GM23338 (cell line): ENCODE measurements around the gene LRRC19. TPM values are rescaled to one million over a fixed set of nuclear protein-coding genes. Genes with fewer than 3 reads are reported as not detected.

Experiments
- ATAC-seq: fragments of 200-7000 bp; cut with Tn5 transposase; 3 replicates; pipeline ENCODE4 v1.9.1; 2020
- DNase-seq: peaks from one replicate; pipeline ENCODE4 v3.0.0-alpha.2; 2015; ENCODE audit warnings: low spot score
- H2AFZ ChIP-seq: fragments of 200-600 bp; sonication (generic); 2 replicates; pipeline ENCODE4 v1.8.0; 2016; ENCODE audit warnings: antibody characterized with exemption, mild to moderate bottlenecking, moderate library complexity
- H3F3A ChIP-seq: fragments of 200-600 bp; sonication (generic); replicated peaks from 2 replicates; pipeline ENCODE4 v1.8.0; 2017; ENCODE audit warnings: antibody characterized with exemption, mixed run types, low read depth
- H3K27ac ChIP-seq: fragments of 200-600 bp; sonication (generic); 2 replicates; pipeline ENCODE4 v1.6.1; 2016; ENCODE audit warnings: low read depth
- H3K27me3 ChIP-seq: fragments of 200-600 bp; sonication (generic); 2 replicates; pipeline ENCODE4 v1.8.0; 2016; ENCODE audit warnings: mild to moderate bottlenecking, mixed run types, moderate library complexity; ENCODE audit not compliant: insufficient read depth
- H3K36me3 ChIP-seq: fragments of 200-600 bp; sonication (generic); 2 replicates; pipeline ENCODE4 v1.8.0; 2016; ENCODE audit warnings: mild to moderate bottlenecking; ENCODE audit not compliant: insufficient read depth
- H3K4me1 ChIP-seq: fragments of 200-600 bp; sonication (generic); 2 replicates; pipeline ENCODE4 v1.8.0; 2016; ENCODE audit warnings: mild to moderate bottlenecking, moderate library complexity; ENCODE audit not compliant: insufficient read depth
- H3K4me2 ChIP-seq: fragments of 200-600 bp; sonication (generic); 2 replicates; pipeline ENCODE4 v1.7.1; 2017; ENCODE audit warnings: mixed run types
- H3K4me3 ChIP-seq: fragments of 200-600 bp; sonication (generic); 2 replicates; pipeline ENCODE4 v1.6.1; 2016; ENCODE audit warnings: mixed run types
- H3K79me2 ChIP-seq: fragments of 200-600 bp; sonication (generic); replicated peaks from 2 replicates; pipeline ENCODE4 v1.8.0; 2017; ENCODE audit warnings: mild to moderate bottlenecking; ENCODE audit not compliant: insufficient read depth
- H3K9me2 ChIP-seq: fragments of 200-600 bp; sonication (generic); 2 replicates; pipeline ENCODE4 v1.8.0; 2017; ENCODE audit not compliant: insufficient read depth
- H4K20me1 ChIP-seq: fragments of 200-600 bp; sonication (generic); replicated peaks from 2 replicates; pipeline ENCODE4 v1.8.0; 2017; ENCODE audit warnings: mild to moderate bottlenecking; ENCODE audit not compliant: insufficient read depth
- H3K27ac Mint-ChIP-seq: 2 replicates; pipeline ENCODE4 v1.8.0; 2020; ENCODE audit warnings: inconsistent platforms, mild to moderate bottlenecking, moderate library complexity, mixed read lengths
- H3K27me3 Mint-ChIP-seq: 3 replicates; pipeline ENCODE4 v1.8.0; 2022; ENCODE audit warnings: low read depth, mild to moderate bottlenecking, moderate library complexity, mixed read lengths, inconsistent platforms; ENCODE audit not compliant: insufficient read depth, poor library complexity
- H3K36me3 Mint-ChIP-seq: 3 replicates; pipeline ENCODE4 v1.8.0; 2021; ENCODE audit warnings: low read depth, mild to moderate bottlenecking, inconsistent platforms, moderate library complexity, mixed read lengths
- H3K4me1 Mint-ChIP-seq: 3 replicates; pipeline ENCODE4 v1.8.0; 2020; ENCODE audit warnings: mild to moderate bottlenecking, inconsistent platforms, mixed read lengths
- H3K4me3 Mint-ChIP-seq: 3 replicates; pipeline ENCODE4 v1.8.0; 2021; ENCODE audit warnings: moderate library complexity, mild to moderate bottlenecking, inconsistent platforms, mixed read lengths
- H3K9me3 Mint-ChIP-seq: 3 replicates; pipeline ENCODE4 v1.8.0; 2020; ENCODE audit warnings: moderate library complexity, mild to moderate bottlenecking, inconsistent platforms, mixed read lengths
- CREB1 ChIP-seq: fragments of 250-450 bp; sonication (Bioruptor Pico); IDR thresholded peaks from 2 replicates; pipeline ENCODE4 v1.5.0; 2020; ENCODE audit warnings: low read depth, mild to moderate bottlenecking, moderate library complexity
- CTCF ChIP-seq, 2 experiments: fragments of 200-600 bp in 1 of 2; sonication (generic) in 1 of 2; conservative IDR thresholded peaks; 2 replicates each; pipeline versions ENCODE4 v1.5.1 to v1.6.1; 2016 to 2017; ENCODE audit warnings: antibody characterized with exemption in 2 of 2, low read depth in 2 of 2, mild to moderate bottlenecking in 2 of 2, moderate library complexity in 1 of 2
- EZH2 ChIP-seq: fragments of 200-600 bp; sonication (generic); IDR thresholded peaks from one replicate; pipeline ENCODE4 v1.8.0; 2017; ENCODE audit warnings: antibody characterized with exemption, mild to moderate bottlenecking, low read depth; ENCODE audit not compliant: unreplicated experiment
- EZH2phosphoT487 ChIP-seq: fragments of 200-600 bp; sonication (generic); IDR thresholded peaks from one replicate; pipeline ENCODE4 v1.8.1; 2018; ENCODE audit warnings: antibody characterized with exemption; ENCODE audit not compliant: unreplicated experiment
- NANOG ChIP-seq: IDR thresholded peaks from 2 replicates; pipeline ENCODE4 v1.6.1; 2016; ENCODE audit warnings: antibody characterized with exemption, borderline replicate concordance
- POLR2AphosphoS5 ChIP-seq: IDR thresholded peaks from 2 replicates; pipeline ENCODE4 v1.6.1; 2016; ENCODE audit warnings: antibody characterized with exemption, low read depth
- STAT1 ChIP-seq: IDR thresholded peaks from one replicate; pipeline ENCODE4 v1.6.1; 2016; ENCODE audit warnings: antibody characterized with exemption; ENCODE audit not compliant: unreplicated experiment
- ZNF114 ChIP-seq: fragments of 250-450 bp; sonication (Bioruptor Pico); IDR thresholded peaks from 2 replicates; pipeline ENCODE4 v1.5.0; 2020; ENCODE audit warnings: mild to moderate bottlenecking, moderate library complexity
- polyA plus RNA-seq: library from polyadenylated mRNA; unstranded; fragments of >200 nt; fragmentation: Nextera tagmentation; extraction: Ambion mirVana; gene quantifications from 2 replicates; pipeline ENCODE4 v1.2.1, GENCODE V29; 2016
- total RNA-seq: library from RNA; depleted of rRNA; stranded (reverse); fragments of >200 nt; shearing (Covaris generic); gene quantifications from 2 replicates; pipeline ENCODE4 v1.2.3, GENCODE V29; 2014
- TF ChIP-seq, protein P1 (sequence below): IDR thresholded peaks from one replicate; pipeline ENCODE4 v1.6.1; 2018; ENCODE audit warnings: antibody characterized with exemption; ENCODE audit not compliant: unreplicated experiment
- TF ChIP-seq, protein P2 (sequence below): IDR thresholded peaks from 2 replicates; pipeline ENCODE4 v1.6.1; 2016; ENCODE audit warnings: antibody characterized with exemption

LRRC19 gene
- total and polyA plus RNA-seq, 2 experiments from 2014 or later, result 0.71 TPM; not detected in 1

DNA sequence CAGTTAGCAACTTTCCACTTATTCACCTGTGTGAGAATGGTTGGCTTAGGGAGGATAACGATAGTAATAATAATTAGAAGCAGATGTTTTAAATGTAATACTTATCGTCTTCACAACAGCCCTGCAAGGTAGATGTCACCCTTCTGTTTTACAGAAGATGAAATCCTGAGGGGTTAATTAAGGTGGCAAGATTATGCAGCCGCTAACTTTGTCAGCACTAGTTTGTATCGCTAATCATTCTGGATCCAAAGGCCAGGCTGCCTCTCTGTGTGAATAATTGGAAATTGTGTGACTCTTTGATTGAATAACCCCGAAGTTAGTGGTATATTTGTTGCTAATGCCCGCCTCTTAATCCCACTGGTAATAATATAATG, 48.6 kb downstream of the LRRC19 start (continued):
- TF ChIP-seq, protein P1, sequence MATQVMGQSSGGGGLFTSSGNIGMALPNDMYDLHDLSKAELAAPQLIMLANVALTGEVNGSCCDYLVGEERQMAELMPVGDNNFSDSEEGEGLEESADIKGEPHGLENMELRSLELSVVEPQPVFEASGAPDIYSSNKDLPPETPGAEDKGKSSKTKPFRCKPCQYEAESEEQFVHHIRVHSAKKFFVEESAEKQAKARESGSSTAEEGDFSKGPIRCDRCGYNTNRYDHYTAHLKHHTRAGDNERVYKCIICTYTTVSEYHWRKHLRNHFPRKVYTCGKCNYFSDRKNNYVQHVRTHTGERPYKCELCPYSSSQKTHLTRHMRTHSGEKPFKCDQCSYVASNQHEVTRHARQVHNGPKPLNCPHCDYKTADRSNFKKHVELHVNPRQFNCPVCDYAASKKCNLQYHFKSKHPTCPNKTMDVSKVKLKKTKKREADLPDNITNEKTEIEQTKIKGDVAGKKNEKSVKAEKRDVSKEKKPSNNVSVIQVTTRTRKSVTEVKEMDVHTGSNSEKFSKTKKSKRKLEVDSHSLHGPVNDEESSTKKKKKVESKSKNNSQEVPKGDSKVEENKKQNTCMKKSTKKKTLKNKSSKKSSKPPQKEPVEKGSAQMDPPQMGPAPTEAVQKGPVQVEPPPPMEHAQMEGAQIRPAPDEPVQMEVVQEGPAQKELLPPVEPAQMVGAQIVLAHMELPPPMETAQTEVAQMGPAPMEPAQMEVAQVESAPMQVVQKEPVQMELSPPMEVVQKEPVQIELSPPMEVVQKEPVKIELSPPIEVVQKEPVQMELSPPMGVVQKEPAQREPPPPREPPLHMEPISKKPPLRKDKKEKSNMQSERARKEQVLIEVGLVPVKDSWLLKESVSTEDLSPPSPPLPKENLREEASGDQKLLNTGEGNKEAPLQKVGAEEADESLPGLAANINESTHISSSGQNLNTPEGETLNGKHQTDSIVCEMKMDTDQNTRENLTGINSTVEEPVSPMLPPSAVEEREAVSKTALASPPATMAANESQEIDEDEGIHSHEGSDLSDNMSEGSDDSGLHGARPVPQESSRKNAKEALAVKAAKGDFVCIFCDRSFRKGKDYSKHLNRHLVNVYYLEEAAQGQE, result no peak

DNA sequence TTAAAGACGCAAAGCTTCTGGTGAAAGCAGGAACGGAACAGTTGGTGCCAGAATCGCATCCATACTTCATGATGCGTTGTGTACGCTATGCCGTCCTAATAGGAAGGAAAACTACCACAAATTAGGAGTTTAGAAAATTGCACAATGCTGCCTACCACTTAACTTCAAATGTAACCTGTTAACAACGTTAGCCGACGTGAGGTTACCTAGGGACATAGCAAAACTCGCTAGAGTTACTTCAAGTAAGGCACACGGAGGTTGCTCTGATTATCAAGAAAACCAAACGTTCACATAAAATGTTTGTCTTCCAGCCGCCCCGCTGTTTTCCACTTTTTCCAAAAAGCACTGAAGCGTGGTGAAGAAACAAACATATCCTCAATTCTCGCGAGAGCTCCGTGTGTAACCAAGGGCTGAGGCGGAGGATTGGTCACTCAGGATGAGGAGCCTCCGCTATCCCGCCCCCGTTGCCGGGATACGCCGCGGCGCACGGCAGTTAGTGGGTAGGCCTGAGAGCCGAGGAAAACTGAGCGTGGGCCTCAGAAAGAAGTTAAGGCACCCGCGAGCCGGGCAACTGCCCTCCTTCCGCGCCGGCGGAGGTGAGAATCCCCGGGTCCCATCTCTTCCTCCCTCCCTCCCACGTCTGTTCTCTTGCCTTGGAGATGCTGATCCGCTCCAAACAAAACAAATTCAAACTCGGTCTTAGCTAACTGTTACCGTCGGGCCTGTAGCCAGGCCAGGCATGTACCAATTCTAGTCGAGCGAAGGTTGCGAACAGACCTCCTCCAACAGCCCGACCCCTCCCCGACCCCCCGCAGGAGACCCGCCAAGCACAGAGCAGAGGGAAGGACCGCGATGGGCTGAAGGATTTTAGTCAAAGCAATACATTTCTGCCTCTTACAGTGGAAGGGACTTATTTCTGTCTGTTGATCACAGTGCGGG, 49.3 kb downstream of the LRRC19 start, which contains the start of gene IFT74:
IFT74 (plus strand) TSS at position 492 of the 939 bp plus-strand sequence. CDS start 5,556 bp downstream, outside the sequence.
- Histone ChIP-seq H3K27ac (peak within 1 kb of the TSS; percentile 69), H3K27me3 (no peaks in the 10 kb centered on the region), H2AFZ (peak within 1 kb of the TSS; percentile 72), H3K4me2 (peak within 1 kb of the TSS; percentile 81), H3K79me2 (peaks cover 8% of the 10 kb centered on the region; the same call in 1 of the 2 replicates), H3K36me3 (no peaks in the 10 kb centered on the region), H3K4me3 (peak within 1 kb of the TSS; percentile 56), H3F3A (no peaks in the 10 kb centered on the region), H4K20me1 (no peaks in the 10 kb centered on the region), H3K4me1 (peaks cover 10% of the 10 kb centered on the region; the same call in 1 of the 2 replicates), H3K9me2 (no peaks in the 10 kb centered on the region)
- peak within 1 kb of the TSS; percentile 91 for H3K27ac Mint-ChIP-seq
- peak within 1 kb of the TSS; percentile 95 for H3K4me3 Mint-ChIP-seq
- DNase-seq (peak; percentile 99), ATAC-seq (peak; percentile 99)
- H3K4me1 Mint-ChIP-seq, result peaks cover 13% of the 10 kb centered on the region
- TF ChIP-seq POLR2AphosphoS5 (peak; percentile 68; the same call in 1 of the 2 replicates), NANOG (no peak)
- H3K27me3 Mint-ChIP-seq, result no peaks in the 10 kb centered on the region
- no peaks in the 10 kb centered on the region for H3K9me3 Mint-ChIP-seq
- no peaks in the 10 kb centered on the region for H3K36me3 Mint-ChIP-seq

GRCh38 chr9:26955222-26955903, 50.1 kb downstream of the LRRC19 start:
- peak overlapping the region; percentile 56 for H3K4me3 ChIP-seq
- H3K27me3 ChIP-seq, result no peaks in the 10 kb centered on the region
- Mint-ChIP-seq H3K27me3 (no peaks in the 10 kb centered on the region), H3K9me3 (no peaks in the 10 kb centered on the region), H3K27ac (peak overlapping the region; percentile 91), H3K36me3 (no peaks in the 10 kb centered on the region), H3K4me1 (peaks cover 13% of the 10 kb centered on the region), H3K4me3 (peak overlapping the region; percentile 95)
- no peaks in the 10 kb centered on the region for H3K9me2 ChIP-seq
- peaks cover 10% of the 10 kb centered on the region; the same call in 1 of the 2 replicates for H3K4me1 ChIP-seq
- ATAC-seq (no peak), DNase-seq (no peak)
- no peaks in the 10 kb centered on the region for H4K20me1 ChIP-seq
- peak overlapping the region; percentile 70; the same call in 1 of the 2 replicates for H2AFZ ChIP-seq
- peaks cover 8% of the 10 kb centered on the region; the same call in 1 of the 2 replicates for H3K79me2 ChIP-seq
- H3F3A ChIP-seq, result no peaks in the 10 kb centered on the region
- H3K27ac ChIP-seq, result peak overlapping the region; percentile 28; the same call in 1 of the 2 replicates
- H3K36me3 ChIP-seq, result no peaks in the 10 kb centered on the region
- peak overlapping the region; percentile 81 for H3K4me2 ChIP-seq
- no peak for TF ChIP-seq NANOG
- no peak for TF ChIP-seq CREB1 (CRISPR knock-in tag)
- TF ChIP-seq CTCF (conservative IDR thresholded peaks at IDR 0.05; ENCODE audit: low read depth in 2 of 2), result no peak
- TF ChIP-seq POLR2AphosphoS5, result no peak
- TF ChIP-seq ZNF114, result no peak
- TF ChIP-seq STAT1, result no peak
- no peak for TF ChIP-seq EZH2
- TF ChIP-seq, protein P2, sequence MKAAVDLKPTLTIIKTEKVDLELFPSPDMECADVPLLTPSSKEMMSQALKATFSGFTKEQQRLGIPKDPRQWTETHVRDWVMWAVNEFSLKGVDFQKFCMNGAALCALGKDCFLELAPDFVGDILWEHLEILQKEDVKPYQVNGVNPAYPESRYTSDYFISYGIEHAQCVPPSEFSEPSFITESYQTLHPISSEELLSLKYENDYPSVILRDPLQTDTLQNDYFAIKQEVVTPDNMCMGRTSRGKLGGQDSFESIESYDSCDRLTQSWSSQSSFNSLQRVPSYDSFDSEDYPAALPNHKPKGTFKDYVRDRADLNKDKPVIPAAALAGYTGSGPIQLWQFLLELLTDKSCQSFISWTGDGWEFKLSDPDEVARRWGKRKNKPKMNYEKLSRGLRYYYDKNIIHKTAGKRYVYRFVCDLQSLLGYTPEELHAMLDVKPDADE, result no peak
- no peak for TF ChIP-seq EZH2phosphoT487
